SIG-M5 (cell line): ENCODE data around the gene FADS2.

Experiments used
- DNase-seq: peaks from one replicate; lab custom pipeline; 2025; lab: John Stamatoyannopoulos, UW

FADS2 gene

GRCh38 chr11:61887839-61888494, 59.9 kb downstream of the FADS2 start:
- no peak for DNase-seq

- DNase-seq = no peak
These were observed 60.5 kb downstream of the FADS2 start for GRCh38 chr11:61888590-61888989.

GRCh38 chr11:61889831-61890230, 61.7 kb downstream of the FADS2 start:
- no peak for DNase-seq

GRCh38 chr11:61890529-61891330, 62.6 kb downstream of the FADS2 start:
- no peak for DNase-seq

DNA sequence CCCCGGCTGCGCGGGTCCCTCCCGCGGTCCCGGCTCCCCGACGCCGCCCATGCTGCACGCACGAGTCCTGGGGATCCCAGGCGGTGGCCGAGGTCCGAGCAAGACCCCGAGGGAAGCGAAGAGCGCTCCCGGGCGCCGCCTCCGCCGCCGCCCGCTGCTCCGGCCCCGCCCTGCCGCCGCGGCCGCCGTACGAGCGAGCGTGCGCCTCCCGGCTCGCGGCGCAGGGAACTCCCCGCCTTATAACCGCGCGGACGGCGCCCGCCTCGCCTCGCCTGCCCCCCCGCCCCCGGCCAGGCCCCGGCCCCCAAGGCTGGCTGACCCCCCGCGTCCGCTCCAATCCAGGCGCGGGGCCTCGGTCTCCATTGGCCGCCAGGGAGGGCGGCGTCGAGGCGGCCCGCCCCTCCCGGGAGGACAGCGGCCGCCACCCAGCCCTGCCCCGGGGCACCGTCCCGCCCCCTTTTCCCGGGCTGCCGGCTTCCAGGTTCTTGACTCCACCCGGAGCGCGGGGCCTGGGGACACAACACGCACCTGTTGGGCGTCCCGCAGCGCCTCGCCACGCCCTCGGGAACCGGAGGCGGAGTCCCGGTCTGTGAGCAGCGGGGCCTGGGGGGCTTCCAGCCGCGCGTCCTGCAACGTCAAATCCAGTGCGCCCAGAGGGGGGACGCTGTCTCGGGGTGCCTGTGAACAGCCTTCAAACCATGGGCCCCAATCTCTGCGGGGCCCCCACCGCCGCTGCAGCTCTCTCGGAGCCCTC, 63.4 kb downstream of the FADS2 start, which contains the start of gene FADS3:
Gene FADS3, minus strand, starts transcription at position 215 of the 754 bp plus-strand sequence. Its CDS starts 164 bp downstream, at position 51.
- DNase-seq = no peak

GRCh38 chr11:61892085-61892370, 63.9 kb downstream of the FADS2 start:
- no peak for DNase-seq

DNA sequence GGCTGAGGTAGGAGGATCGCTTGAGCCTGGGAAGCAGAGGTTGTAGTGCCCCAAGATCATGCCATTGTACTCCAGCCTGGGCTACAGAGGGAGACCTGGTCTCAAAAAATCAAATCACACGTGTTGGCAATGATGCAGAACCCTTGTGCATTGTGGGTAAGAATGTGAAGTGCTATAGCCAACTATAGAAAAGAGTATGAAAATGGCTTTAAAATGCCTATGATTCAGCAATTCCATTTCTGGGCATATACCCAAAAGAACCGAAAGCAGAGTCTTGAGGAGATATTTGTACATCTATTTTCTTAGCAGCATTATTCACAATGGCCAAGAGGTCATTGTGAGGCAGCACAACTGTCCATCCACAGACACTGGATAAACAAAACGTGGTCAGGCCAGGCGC, 65.9 kb downstream of the FADS2 start:
- DNase-seq = no peak

GRCh38 chr11:61895046-61895717, 67.1 kb downstream of the FADS2 start:
- DNase-seq = no peak

- DNase-seq = no peak
These were observed 67.6 kb downstream of the FADS2 start for GRCh38 chr11:61895718-61896059.

DNA sequence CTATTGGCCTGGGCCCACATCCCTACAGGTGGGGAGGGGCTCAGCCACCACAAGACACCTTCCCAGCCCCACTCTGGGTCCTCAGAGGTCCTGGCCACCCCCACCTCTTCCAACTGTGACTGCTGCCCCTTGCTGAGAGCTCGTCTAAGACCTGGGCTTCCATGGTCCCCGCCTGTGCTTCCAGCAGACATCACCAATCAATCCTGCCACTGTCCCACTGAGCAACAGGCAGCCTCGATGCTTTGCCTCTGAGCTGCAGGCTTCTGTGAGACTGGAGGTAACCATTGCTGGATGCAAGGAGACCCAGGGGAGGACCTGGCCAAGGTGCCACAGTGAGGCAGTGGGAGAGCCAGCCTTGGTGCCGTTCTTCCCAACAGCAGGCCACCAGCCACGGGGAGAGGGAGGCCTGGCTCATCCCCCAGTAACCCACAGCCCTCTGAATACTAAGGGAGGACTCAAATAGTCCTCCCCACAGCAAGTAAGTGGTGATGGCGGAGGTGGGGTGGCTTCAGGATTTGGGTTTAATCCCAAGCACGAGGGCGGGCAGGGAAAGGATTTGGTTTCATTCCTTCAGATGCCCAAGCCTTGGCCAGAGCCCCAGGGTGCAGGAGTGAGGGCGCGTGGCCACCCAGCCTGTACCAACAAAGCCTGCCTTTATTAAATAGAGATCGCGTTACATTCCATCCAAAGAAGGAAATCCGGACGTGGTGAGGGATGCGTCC, 68.7 kb downstream of the FADS2 start:
- DNase-seq = no peak

DNA sequence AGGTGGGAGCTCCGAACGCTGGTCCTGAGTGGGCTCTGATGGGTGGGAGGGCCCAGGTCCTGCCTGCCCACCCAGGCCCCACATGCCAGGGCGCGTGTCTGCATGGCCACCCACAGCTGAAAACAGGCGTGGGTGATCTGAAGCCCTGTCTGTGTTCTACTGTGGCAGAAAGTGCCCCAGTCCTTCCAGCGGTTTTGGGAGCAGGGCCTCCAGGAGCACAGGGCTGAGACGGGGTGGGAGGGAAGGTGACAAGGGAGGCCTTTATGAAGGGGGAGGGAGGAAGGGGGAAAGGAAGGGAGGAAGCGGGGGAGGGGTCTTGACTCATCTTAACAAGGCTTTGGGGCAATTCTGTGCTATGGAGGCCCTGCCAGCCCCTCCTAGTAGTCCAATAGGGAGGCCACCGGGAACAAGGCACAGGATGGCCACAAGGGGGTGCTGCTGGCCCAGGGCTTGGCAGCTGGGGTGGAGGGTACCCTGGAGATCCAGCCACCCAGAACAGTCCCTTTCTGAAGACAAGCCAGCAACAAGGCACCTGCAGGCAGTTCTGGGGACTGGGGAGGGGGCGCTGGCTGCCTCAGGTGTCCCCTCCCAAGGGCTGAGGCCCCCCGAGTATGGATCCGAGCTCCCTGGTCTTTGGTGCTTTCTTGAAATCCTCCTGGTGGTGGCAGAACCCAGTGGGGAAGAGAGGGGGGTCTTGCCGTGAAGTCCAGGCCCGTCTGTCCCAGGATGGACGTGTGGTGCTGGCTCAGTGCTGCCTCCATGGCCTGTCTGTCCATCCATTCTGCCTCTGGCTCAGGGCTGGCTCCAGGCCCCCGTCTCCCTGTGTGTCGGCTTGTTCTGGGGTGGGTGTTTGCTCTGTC, 69.5 kb downstream of the FADS2 start:
- no peak for DNase-seq

DNA sequence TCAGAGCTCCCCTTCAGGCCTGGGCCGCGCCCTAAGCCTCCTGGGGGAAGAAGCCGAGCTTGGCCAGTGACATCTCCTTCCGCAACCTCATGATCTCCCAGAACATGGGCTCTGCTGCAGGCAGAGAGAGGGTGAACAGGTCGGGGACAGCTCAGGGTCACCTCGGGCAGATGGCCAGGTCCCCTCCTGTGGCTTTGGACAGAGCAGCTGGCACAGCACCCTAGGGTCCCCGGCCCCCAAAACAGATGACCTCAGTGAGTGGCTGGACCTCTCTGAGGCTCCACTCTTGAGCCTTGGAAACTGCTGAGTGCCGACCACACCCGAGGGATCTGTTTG, 70.1 kb downstream of the FADS2 start:
- no peak for DNase-seq

DNA sequence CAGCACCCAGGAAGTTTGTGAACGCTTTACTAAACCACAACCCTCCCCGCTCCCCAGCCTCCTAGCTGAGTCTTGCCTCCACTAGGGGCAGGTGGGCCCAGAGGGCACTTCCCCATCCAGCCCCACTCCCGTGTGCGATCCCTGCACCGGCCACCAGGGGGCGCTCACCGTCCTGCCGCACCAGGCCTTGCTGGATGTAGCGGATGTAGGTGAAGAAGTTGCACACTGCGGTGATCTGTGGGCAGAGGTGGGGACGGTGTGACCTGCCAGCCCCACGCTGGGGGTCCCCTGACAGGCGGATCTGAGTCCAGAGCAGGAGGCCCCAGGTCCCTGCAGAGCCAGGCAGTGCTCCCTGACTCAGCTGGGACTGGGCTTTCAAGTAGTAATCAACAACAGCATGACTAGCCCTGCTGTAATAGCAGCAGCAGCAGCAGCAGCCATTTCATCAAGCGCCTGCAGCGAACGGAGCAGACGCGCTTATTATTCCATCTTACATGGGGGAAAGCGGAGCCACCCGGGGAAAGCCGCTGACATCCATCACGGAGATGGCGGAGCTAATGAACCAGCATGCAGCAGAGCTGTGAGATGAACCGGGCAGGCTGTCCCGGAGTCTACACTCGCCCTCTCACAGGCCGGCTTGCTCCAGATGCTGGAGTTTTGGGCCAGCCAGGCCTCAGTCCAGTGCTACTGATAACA, 71.2 kb downstream of the FADS2 start:
- DNase-seq = peak; percentile 51

GRCh38 chr11:61900251-61900650, 72.2 kb downstream of the FADS2 start:
- DNase-seq = no peak

GRCh38 chr11:61901397-61901796, 73.3 kb downstream of the FADS2 start:
- DNase-seq = no peak

DNA sequence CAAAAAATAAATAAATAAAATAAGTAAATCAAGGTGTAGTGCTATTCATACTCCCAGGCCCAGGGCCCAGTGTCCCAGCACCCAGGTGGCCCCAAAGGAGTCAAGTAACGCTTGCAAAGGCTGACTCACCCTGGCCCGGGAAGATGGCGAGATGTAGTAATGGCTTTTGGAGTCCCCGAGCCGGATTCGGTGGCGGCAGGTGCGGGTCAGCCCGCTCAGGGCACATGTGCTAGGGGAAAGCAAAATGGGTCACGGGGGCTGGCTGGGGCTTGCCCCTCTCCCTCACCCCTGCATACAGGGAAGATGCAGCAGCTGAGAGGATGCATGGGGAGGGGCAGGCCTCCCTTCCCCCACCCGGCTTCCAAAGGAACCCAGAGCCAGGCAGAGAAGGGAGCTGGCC, 74.2 kb downstream of the FADS2 start:
- no peak for DNase-seq

- DNase-seq = no peak
These were observed 75.7 kb downstream of the FADS2 start for GRCh38 chr11:61903845-61904244.

- no peak for DNase-seq
These were observed 76.5 kb downstream of the FADS2 start for GRCh38 chr11:61904539-61905048.

DNA sequence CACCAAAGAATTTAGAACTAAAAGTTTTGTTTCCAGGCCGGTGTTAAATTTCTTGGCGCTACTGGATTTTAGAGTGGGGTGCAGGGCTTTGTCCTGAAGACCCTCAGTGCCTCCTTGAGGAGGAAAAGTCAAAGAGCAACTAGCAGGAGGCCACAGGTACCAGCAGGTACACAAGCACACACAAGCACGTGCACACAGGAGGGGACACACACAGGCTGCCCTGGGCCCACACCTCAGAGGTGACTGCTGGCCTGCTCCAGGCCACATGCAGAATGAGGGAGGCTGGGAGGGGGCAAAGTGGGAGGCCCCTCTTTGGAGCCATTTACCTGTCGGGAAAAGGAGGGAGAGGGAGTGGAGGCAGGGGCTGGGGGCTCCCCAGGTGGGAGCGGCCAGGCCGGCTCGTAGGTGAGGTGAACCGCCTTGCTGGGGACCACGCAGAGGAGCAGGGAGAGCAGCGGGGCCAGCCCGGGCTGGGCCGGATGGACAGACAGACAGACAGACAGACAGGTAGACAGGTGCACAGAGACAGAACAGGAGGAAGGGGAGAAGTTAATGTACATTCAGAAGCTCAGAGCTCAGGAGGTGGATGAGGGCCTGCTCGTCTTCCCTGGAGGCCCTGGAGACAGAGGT, 77.1 kb downstream of the FADS2 start:
- no peak for DNase-seq
